CD4-positive, alpha-beta T cell treated with Interleukin-17A for 1 hour (primary cell): ENCODE results near the gene DEFB108B.
"Not testable (repeated sequence)": the region's sequence is repeated elsewhere in the genome, so short reads cannot be mapped to it uniquely, and the experiment has no call there.

Experiments
- DNase-seq: peaks from one replicate; pipeline ENCODE4 v3.0.0-alpha.2; 2020

DEFB108B gene, protein sequence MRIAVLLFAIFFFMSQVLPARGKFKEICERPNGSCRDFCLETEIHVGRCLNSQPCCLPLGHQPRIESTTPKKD

DNA sequence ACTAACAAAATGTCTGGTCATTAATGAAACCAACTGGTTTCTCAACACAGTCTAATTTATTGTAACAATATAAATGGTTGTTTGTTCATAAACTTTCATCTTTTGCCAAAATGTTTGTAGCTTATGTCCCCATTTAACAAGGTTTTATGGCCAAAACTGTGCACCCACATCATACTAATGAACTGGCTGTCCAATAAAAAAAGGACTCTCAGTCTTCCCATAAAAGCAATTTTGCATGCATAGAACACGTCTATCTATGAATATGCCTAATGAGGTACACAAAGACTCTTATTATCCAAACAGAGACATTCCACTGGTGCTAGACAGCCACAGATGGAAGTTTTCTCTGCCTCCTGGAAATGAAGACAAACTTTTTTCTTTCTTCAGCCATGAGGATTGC is at the start of gene DEFB108B:
Gene DEFB108B, plus strand, starts transcription at position 390 of the 400 bp plus-strand sequence. Its CDS starts 0 bp downstream, at position 390.
- not testable (repeated sequence) for DNase-seq

DNA sequence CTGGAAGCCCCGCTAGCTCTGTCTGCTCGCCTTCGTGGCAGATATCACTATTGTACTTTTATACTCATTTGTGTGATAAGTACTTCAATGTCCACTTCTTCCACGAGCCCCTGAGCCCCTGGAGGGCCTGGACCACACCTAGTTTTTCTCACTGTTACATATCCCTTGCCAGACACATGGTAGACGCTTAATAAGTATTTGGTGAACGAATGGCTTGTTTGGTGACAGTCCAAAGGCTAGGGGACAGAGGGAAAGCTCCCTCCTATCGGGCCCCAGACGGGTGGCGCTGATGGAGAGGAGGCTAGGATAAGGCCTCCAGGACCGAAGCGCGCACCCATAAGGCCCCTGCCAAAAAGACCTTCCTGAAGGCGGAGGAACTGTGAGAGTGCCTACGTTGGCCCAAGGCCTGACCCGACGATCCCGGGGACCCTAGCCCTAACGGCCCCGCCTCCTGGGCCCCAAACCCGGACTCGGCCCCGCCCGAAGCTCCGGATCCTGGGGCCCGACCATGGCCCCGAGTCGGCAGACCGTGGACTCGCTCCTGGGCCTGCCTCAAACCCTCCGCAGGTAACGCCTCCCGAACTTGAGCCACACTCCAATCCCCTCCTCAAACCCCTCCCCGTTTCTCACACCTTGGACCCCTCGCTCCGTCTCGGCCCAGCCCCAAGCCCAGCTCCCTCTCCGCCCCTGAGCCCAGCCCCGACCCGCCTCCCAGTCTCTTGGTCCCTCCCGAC is 46.7 kb upstream of the DEFB108B start:
- not testable (repeated sequence) for DNase-seq

DNA sequence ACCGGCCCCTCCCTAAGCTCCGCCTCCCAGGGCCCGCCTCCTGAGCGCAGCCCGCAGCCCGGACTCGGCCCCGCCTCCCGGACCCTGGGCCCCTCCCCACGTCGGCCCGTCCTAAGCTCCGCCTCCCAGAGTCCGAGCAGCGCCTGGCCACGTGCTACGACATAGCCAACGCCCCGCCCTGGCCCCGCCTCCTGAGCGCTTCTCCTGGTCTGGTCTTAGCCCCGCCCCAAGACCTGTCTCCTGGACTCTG is 46.2 kb upstream of the DEFB108B start:
- DNase-seq, result peak; percentile 98

DNA sequence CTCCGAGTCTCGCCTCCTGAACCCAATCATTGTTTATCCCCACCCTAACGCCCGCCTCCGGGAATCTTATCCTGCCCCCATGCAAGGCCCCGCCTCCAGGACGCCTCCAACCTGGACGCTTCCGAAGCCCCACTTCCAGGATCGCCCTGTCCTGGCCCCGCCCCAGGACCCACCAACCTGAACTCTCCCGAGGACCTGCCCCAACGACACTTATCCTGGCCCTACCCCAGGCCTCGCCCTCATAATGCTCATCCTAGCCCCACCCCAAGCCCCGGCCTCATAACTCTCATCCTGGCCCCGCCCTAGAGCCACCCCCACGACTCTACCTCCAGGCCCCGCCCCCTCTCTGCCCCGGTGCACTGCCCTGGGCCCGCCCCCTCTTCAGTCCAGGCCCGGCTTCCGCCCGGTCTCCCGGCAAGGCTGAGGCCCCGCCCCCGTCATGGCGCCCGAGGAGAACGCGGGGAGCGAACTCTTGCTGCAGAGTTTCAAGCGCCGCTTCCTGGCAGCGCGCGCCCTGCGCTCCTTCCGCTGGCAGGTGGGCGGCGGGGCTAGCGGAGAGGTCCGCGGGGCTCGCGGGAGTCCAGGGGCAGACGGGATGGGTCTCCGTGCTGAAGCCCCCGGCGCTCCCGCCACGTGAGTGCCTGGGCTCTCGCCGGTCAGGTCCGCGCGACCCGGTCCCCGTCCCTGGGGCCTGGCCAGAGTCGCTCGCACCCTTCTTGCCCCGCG is 45.7 kb upstream of the DEFB108B start:
- DNase-seq, result peak; percentile 93

DNA sequence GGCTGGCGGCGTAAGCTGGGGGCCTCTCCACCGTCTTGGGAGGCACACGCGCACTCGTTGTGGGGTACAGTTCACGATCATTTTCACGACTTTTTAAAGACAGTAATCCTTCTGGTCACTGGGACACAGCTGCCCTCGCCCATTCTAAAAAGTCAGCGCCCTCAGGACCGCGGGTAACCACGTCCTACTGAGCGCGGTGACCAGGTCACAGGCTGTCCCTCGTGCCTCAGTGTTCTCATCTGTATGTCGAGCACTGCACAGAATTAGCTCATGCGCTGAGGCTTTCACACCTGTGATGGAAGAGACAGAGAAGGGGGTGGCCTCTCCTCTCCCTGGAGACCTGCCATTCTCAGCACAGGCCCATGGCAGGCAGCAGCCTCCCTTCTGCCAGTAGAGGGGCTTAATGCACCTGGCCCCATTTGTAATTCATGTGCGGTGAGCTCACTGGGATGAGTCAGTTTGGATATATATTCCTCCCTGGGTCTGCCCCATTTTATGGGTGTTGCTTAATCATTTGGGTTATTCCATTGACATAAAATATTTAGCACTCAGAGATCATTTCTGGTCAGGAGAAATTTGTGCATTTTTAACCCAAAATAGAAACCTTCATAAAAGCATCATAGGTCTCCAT is 45.1 kb upstream of the DEFB108B start:
- peak; percentile 36 for DNase-seq

DNA sequence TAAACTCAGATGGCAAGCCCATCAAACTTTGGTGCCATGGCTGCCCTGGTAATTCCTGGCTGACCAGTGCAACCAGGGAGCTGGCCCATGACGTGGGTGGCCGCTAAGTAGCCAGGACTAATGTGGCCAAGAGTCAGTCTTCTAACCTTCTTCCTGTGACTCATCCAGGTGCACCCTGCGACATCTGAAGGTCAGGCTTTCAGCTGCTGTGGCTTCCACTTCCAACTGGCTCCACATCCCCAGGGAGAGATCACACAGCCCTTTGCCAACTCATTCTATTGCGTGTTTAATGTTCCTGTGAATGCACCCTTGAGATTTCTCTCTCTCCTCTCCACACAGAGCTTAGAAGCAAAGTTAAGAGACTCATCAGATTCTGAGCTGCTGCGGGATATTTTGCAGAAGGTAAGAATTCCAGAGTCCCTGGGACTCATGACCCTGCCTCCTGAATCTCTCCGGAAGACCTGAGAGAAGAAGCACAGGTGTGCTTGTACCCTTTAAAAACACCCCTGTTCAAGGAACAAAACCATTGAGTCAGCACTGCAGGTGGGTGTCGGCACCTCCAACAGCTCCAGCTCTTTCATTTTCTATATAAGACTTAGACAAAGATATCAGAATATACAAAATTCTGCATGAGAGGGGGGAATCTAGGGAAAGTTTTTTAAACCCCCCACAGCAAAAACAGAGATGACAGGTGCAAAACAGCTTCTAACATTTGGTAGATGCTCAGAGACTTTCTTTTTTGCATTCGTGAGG is 43.4 kb upstream of the DEFB108B start:
- DNase-seq, result not testable (repeated sequence)

DNA sequence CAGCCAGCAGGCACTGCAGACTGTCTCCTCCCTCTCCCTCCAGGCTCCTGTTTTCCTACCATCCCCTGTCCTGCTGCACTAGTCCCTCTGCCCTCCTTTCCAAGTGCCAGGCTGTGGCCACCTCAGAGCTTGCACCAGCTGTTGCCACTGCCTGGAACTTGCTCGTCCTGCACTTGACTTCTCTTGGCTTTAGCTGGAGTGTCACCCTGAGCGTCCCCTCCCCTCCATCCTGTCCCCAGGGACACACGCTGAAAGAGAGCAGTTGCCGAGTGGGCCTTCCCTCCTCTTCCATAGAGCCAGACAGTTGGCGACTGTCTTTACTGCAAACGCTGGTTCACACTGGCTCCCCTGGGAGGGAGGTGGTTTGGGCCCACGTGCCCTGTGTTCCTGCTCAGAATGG is 41.9 kb upstream of the DEFB108B start:
- DNase-seq, result not testable (repeated sequence)

DNA sequence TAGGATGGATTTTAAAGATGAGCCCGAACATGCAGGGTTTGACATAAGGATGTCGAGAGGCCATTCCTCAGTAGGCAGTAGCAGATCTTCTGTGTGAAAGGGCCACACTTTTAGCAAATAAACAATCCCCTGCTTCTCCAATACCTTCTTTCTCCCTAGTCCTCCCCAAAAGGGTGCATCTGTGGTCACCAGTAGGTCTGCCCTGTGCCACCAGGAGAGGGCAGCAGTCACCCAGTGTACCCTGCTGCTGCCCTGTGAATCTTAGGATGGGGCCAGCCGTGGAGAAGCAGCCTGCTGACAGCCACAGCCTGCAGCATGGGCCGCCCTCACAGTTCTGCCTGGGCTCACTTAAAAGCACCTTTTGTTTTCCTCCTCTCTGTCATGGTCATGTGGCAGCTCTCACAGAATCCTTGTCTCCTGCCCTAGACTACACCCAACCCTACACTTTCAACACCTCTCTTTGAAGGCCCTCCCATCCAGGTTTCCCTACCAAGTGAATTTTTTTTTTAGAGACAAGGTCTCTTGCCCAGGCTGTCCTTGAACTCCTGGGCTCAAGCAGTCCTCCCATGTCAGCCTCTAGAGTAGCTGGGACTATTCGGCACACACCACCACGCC is 40.3 kb upstream of the DEFB108B start:
- peak; percentile 75 for DNase-seq

DNA sequence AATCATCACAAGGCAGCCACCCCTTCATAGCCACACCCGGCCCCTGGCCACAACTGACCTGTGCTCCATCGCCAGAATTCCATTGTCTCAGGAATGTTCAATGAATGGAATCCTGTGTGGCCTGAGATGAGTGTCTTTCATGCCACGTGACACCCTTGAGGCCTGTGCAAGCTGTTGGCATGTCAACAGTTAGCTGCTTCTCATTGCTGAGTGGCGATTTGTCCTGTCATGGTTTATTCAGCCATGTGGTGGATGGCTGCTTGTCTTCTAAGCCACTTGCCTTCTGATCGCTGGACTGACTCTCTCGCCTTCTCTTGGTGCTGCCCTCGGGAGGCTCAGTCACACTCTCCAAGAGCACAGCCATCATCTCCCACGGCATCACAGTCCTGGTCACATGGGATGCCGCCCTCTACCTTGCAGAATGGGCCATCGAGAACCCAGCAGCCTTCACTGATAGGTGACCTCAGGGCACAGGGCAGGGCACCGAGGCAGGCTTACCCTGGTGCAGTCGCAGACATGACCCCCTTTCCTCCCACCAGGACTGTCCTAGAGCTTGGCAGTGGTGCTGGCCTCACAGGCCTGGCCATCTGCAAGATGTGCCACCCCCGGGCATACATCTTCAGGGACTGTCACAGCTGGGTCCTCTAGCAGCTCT is 38.5 kb upstream of the DEFB108B start:
- DNase-seq, result not testable (repeated sequence)

DNA sequence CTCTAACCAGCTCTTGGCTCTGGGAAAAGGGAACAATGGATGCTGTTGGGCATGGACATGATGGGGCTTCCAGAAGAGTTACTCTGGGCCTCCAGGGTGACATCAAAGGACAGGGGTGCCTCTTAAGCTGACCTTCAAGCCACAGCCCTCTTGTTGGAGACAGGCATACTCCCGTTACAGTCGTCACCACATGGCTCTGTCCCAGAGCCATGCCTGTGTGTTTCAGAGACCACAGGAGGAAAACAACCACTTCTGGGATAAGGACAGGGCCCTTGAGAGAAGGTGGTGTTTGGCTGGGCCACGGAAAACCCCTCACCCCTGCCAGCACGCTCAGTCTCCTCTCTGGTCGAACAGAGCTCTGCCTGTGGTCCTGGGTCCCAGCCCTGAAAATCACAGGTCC is 37.8 kb upstream of the DEFB108B start:
- not testable (repeated sequence) for DNase-seq

DNA sequence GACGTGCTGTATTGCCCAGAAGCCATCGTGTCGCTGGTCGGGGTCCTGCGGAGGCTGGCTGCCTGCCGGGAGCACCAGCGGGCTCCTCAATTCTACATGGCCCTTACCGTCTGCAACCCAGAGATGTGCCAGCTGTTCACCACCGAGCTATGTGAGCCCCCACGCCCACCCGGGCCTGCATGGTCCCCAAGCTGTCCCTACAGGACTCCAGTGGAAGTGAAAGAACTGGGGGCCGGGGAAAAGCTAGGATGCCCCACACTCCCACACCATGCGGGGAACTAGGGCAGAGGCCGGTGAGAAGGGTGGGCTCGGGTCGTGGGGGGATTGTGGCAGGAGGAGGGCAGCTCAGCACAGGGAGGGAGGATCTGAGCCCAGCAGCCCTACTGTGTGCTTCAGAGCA is 37.0 kb upstream of the DEFB108B start:
- not testable (repeated sequence) for DNase-seq

DNA sequence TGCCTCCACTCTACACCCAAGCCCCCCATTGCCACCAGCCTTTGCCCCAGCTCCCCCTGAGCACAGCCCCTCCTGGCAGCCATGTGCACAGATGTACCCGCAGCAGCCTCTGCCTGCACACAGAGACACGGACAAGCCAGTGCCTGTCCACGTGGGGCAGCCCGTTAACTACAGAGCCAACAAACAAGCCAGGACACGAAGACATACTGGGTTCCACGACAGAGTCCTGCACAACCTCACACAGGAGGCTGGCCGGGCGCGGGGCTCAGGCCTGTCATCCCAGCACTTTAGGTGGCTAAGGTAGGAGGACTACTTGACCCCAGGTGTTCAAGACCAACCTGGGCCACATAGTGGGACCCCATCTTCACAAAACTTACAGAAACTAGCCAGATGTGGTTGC is 36.2 kb upstream of the DEFB108B start:
- DNase-seq, result not testable (repeated sequence)

DNA sequence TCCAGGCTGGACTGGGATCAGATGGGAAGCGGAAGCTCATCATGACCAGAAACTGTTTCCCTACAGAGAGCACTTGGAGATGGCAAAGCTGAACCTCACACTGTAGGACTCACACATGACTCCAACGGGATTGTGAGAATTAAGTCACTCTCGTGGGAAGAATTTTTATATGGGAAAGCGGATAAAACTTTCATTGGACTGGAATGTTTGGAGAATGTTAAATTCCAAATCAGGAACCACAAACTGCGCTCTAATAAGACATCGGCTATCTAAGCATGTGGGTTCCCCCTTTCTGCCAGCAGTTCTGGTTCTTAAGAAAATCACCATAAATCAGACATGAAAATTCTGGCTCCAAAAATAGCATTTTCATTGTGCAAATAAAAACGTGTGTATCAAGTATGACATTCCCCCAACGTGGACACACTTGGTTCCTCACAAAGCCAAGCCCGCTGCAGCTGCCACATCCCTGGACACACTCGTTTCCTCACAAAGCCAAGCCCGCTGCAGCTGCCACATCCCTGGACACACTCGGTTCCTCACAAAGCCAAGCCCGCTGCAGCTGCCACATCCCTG is 33.4 kb upstream of the DEFB108B start:
- DNase-seq, result not testable (repeated sequence)

DNA sequence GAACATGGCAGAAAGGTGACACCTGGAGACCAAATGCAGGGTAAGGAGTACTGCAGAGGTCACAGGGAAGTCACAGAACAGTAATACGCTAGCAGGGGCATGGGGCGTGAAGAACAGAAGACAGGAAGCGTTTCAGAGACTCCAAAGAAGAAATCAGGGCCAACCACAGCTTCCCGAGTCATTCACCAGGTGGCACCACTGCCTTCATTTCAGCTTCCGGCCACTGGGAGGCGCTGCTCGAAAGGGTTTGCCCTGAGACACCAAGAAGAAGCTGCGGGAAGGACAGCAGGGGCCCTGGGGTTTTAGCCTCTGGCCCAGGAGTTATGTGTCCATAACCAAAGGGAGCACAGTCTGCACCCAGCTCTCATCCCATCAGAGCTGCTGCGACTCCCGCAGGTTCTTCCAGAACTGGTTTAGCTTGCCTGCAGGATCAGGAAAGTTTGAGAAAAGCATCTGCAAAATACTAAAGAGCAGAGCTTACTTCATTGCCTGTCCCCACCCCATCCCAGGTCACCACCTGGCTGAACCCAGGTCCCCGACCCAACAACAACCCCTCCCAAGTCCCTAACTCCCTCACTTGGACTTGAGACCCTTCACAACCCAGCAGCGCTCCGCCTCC is 32.6 kb upstream of the DEFB108B start:
- DNase-seq, result peak; percentile 89

DNA sequence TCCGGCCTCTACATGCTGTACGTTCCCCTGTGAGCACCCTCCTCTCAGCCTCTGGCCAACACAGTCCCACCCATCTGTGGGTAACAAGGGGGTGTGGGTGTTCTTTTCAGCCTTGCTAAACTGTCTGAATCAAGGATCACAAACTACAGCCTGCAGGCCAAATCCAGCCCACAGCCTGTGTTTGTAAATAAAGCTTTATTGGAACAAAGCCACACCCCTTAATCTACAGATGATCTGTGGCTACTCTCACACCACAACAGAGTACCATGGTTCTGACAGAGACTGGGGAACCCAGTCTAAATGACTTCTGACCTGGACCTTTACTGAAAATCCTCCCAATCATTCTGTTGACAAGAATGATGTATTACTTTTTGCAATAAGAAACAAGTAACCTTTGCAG is 32.0 kb upstream of the DEFB108B start:
- DNase-seq, result not testable (repeated sequence)

DNA sequence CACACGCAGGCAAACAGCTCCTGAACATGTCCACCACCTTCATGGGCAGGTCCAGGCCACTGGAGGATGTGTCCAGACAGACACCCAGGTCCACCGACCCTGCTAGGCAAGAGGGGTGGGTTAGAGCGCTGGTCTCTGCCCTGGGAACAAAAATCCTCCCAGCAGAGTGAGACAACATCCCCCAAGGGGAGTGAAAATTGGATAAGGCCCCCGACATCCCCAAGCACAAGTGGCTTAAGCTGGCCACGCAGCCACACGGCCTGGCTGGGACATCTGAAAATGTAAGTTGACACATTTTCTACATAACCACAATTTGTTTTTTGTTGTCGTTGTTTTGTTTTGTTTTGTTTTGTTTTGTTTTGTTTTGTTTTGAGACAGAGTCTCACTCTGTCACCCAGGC is 30.1 kb upstream of the DEFB108B start:
- DNase-seq, result not testable (repeated sequence)

DNA sequence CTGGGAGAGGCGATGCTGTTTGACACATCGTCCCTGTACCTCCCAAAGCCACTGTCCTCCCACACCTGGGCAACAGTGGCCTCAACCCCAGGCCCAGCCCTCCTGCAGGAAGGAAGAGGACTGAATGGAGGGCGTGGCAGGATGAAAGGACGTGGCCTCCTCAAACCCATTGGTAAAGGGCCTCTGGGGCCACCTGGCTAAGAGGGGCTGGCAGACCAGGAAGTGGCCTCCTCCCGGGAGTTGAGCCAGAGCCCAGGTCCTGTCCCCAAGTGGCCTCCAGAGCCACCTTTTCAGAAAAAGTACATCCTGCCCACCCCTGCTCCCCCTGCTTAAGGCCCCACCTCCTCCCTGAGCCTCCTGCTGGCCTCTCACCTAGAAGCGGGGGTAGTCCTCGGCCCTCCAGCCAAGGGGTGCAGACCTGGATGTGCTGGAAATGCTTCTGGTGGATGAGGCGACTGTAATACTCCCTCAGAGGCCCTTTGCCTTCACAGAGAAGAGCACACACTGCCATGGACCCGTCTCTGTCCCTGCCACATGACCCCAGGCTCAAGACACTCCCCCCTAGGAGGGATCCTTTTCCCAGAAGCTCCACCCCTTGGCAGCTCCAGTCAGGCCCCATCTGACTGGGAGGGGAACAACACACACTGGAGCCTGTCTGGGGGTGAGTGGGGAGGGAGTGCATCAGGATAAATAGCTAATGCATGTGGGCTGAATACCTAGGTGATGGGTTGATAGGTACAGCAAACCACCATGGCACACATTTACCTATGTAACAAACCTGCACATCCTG is 28.6 kb upstream of the DEFB108B start:
- DNase-seq, result not testable (repeated sequence)

DNA sequence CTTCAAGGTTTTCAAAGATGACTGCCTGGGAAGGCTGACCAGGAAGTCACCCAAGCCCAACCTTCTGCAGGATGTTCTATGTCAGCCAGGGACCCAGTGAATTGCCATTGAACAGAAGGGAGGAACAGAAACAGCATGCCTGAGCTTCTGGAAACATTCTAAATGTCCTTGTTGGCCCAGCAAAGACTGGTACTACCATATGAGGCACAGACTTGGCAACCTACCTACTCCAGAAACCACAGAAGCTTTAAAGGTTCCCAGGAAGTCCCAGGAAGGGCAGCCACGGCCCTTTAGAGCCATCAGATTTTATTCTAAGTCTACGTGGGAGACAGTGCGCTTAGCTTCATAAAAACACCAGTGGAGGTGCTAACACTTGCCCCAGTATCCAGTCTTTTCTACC is 20.5 kb upstream of the DEFB108B start:
- not testable (repeated sequence) for DNase-seq

DNA sequence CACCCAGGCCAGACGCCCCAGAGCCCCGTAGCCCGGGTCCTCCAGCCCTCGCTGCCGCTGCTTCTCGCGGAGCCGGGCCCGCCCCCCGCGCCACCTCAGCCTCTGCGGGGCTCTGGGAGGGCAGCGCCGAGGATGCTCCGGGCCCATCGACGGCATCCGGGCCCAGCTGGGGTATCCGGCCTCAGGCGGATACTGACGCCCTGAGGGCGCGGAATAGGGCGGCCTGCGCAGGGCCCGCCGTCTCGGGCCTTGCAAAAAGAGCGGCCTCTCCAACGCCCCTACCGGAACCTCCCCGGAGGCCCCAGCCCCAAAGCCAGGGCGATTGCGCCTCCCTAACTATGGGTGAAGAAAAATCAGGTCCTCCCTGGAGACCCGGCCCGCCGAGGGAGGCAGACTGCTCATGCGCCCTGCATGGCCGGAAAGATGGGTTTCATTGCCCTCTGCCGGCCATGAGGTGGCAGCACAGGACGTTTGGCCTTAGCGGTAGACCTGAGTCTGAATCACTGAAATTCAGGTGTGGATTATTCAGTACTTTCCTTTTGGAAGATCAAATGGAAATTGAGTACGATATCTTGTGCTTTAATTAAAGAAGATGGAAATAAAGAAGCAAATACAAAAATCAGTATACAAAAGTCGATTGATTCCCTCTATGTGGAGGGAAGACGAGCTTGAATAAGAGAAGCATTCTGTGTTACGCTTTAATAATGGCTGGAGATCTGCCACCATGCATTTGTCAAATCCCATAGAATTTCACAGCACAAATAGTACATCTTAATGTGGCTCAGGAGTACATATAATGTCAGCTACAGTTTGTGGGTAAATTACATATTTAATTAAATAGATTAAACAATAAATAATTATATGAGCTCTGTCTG is 19.3 kb upstream of the DEFB108B start:
- DNase-seq, result peak; percentile 88
